NCI-H446 treated with DMSO at 0.1 percent for 48 hours (cell line): ENCODE measurements around the gene GXYLT1.
"Not testable (repeated sequence)": the region's sequence is repeated elsewhere in the genome, so short reads cannot be mapped to it uniquely, and the experiment has no call there.

Source experiments
- DNase-seq: peaks from one replicate; lab custom pipeline; 2025; lab: John Stamatoyannopoulos, UW

GXYLT1 gene, protein sequence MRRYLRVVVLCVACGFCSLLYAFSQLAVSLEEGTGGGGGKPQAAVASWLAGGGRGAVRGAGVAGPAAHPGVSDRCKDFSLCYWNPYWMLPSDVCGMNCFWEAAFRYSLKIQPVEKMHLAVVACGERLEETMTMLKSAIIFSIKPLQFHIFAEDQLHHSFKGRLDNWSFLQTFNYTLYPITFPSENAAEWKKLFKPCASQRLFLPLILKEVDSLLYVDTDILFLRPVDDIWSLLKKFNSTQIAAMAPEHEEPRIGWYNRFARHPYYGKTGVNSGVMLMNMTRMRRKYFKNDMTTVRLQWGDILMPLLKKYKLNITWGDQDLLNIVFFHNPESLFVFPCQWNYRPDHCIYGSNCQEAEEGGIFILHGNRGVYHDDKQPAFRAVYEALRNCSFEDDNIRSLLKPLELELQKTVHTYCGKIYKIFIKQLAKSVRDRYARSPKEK

GRCh38 chr12:42144408-42145196, at the start of gene GXYLT1:
GXYLT1 (minus strand) TSS chr12:42144874; CDS start chr12:42144646, 228 bp downstream.
- DNase-seq, result peak; percentile 67

- no peak for DNase-seq
Measured at GRCh38 chr12:42192686-42193085, 48.0 kb upstream of the GXYLT1 start.

DNA sequence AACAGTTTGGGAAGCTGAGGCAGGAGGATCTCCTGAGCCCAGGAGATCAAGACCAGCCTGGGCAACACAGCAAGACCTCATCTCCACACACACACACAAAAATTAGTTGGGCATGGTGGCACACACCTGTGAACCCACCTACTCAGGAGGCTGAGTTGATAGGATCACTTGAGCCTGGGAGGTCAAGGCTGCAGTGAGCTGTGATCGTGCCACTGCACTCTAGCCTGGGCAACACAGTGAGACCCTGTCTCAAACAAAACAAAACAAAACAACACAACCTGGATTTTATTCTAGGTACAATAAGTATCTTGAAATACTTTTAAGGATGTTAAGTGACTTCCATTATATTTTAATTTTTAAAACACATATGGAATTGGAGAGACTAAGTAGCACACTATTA, 47.6 kb upstream of the GXYLT1 start:
- no peak for DNase-seq

DNA sequence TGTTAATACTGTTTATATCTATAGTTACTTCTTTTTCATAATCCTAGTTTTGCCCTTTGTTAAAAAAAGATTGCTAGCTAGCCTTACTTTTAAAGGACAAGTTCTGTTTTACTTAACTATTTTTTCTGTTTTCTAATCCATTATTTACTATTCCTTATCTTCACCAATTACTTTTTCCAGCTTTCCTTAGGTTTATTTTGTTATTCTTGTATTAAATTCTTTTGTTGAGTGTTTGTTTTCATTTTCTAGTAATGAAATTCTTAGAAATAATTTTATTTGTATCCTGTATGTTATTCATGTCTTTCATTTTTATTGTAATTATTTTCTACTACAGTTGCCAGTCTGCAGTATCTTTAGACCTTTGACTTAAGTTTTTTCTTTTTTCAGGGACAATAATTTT, 45.7 kb upstream of the GXYLT1 start:
- no peak for DNase-seq

GRCh38 chr12:42188275-42188674, 43.6 kb upstream of the GXYLT1 start:
- not testable (repeated sequence) for DNase-seq

GRCh38 chr12:42187799-42188198, 43.1 kb upstream of the GXYLT1 start:
- no peak for DNase-seq

GRCh38 chr12:42186793-42187192, 42.1 kb upstream of the GXYLT1 start:
- no peak for DNase-seq

- DNase-seq, result no peak
Measured at GRCh38 chr12:42182394-42182793, 37.7 kb upstream of the GXYLT1 start.

DNA sequence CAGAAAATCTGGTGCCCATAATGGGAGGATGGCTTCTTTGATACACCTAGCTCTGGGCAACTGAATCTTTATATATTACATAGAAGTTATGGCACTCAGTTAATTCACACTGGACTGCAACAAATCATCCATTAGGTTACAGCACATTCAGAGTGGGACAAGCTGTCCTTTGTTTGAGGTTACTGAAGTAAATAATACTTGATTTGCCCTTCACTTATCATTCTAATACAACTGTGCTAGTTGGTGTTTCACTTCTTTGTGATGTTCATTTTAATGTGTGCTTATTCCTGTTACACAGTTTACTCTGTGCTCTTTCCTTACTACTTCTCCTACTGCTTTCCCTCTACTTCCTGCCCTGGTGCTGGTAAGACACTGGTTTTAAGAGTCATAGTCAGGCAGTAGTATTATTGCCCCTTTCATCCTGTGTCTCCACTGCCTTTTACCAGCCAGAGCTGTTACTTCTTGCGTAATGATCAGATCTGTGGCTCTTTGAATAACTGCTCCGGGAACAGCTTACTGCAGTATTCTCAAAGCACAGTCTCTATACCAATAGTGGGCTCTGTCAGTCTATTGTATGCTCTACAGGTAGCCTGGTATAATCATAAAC, 36.4 kb upstream of the GXYLT1 start:
- DNase-seq, result no peak

GRCh38 chr12:42178101-42178500, 33.4 kb upstream of the GXYLT1 start:
- no peak for DNase-seq

GRCh38 chr12:42174978-42175377, 30.3 kb upstream of the GXYLT1 start:
- DNase-seq, result no peak

GRCh38 chr12:42173961-42174521, 29.4 kb upstream of the GXYLT1 start:
- DNase-seq, result no peak

- DNase-seq, result no peak
Measured at GRCh38 chr12:42172441-42173210, 28.0 kb upstream of the GXYLT1 start.

GRCh38 chr12:42167711-42168110, 23.0 kb upstream of the GXYLT1 start:
- DNase-seq, result no peak

DNA sequence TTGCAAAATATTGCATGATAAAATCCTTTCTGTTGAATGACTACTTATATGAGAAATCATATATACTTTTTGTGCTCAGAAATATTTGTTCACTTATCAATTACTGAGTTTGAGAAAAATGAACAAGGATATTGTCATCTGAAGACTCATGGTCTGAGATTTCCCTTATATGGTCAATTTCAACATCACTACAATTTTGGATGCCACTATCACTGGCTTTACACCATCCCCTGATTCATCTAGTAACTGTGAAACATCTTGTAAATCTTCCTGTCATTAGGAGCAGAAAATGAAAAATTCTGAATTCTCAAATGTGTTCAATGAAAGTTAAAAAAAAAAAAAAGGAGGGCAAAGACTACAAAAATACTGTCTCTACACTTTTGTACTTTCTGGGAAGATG, 21.8 kb upstream of the GXYLT1 start:
- DNase-seq, result no peak

DNA sequence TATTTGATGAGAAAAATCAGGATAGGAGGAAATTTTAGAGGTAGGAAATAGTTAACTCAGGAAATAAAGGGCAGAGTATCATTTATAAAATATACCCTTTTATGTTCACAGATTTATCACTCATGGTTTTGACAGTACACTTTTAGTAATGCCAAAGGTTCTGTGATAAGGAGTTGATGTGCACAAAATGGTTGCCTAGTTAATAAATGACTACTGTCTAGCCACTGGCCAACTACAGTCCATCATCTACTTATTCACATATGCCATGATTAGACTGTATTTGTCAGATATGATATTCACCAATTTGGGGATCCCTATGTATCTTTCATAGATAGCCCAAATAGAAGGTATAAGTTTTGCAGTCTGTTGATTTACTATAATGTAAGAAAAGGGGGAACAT, 19.2 kb upstream of the GXYLT1 start:
- DNase-seq, result no peak

DNA sequence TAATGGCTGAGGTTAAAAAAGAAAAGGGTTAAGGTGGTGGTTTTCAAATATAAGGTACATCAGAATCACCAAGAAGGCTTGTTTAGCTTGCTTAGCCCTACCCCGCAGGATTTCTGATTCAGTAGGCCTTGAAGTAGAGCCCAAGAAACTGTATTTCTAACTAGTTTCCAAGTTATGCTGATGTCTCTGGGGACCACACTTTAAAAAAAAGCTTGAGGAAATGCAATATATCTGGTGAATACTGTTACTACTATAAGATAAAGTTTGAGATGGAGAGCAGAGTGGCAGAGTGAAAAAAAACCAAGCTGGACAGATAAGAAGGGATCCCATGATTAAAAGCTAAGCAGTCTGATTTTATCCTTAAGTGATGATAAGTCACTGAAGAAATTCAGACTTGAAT, 18.3 kb upstream of the GXYLT1 start:
- DNase-seq, result no peak

- no peak for DNase-seq
Measured at GRCh38 chr12:42162193-42162592, 17.5 kb upstream of the GXYLT1 start.

GRCh38 chr12:42161529-42161928, 16.9 kb upstream of the GXYLT1 start:
- no peak for DNase-seq

GRCh38 chr12:42156232-42156631, 11.6 kb upstream of the GXYLT1 start:
- no peak for DNase-seq

- DNase-seq, result no peak
Measured at GRCh38 chr12:42145552-42146215, 1.0 kb upstream of the GXYLT1 start.
